H9 (cell line): ENCODE data around the gene GEN1. TPM values are rescaled to one million over a fixed set of nuclear protein-coding genes. Genes with fewer than 3 reads are reported as not detected.
A peak's percentile ranks its signal among the peaks of the same experiment; 100 is the strongest.

ENCODE experiments used
- DNase-seq: peaks from one replicate; pipeline ENCODE4 v3.0.0-alpha.2; 2017
- H2AFZ ChIP-seq: one replicate; pipeline ENCODE4 v1.6.1; 2013; ENCODE audit warnings: mild to moderate bottlenecking, low read length, control low read depth, moderate library complexity
- H2AK5ac ChIP-seq: 2 replicates; pipeline ENCODE4 v1.6.1; 2013; ENCODE audit warnings: low read length, control low read depth, mixed read lengths; ENCODE audit not compliant: insufficient read length
- H2BK120ac ChIP-seq: one replicate; pipeline ENCODE4 v1.6.1; 2013; ENCODE audit warnings: low read depth, mild to moderate bottlenecking, low read length, control low read depth, inconsistent platforms; ENCODE audit not compliant: poor library complexity, severe bottlenecking
- H2BK12ac ChIP-seq: 2 replicates; pipeline ENCODE4 v1.6.1; 2013; ENCODE audit warnings: low read length, control low read depth, mixed read lengths, low read depth; ENCODE audit not compliant: insufficient read length
- H2BK15ac ChIP-seq: 2 replicates; pipeline ENCODE4 v1.6.1; 2013; ENCODE audit warnings: low read depth, low read length, control low read depth
- H2BK20ac ChIP-seq: one replicate; pipeline ENCODE4 v1.6.1; 2013; ENCODE audit warnings: low read depth, mild to moderate bottlenecking, low read length, control low read depth, inconsistent platforms; ENCODE audit not compliant: poor library complexity, severe bottlenecking
- H2BK5ac ChIP-seq: 2 replicates; pipeline ENCODE4 v1.6.1; 2013; ENCODE audit warnings: low read length, control low read depth, mixed read lengths; ENCODE audit not compliant: insufficient read length
- H3K14ac ChIP-seq: 2 replicates; pipeline ENCODE4 v1.6.1; 2013; ENCODE audit warnings: low read length, control low read depth; ENCODE audit not compliant: insufficient read depth
- H3K18ac ChIP-seq: 2 replicates; pipeline ENCODE4 v1.6.1; 2013; ENCODE audit warnings: low read depth, mild to moderate bottlenecking, mixed read lengths, low read length, control low read depth; ENCODE audit not compliant: insufficient read length
- H3K23ac ChIP-seq: 2 replicates; pipeline ENCODE4 v1.6.1; 2013; ENCODE audit warnings: low read length, control low read depth, mixed read lengths, low read depth; ENCODE audit not compliant: insufficient read length
- H3K23me2 ChIP-seq: 2 replicates; pipeline ENCODE4 v1.6.1; 2013; ENCODE audit warnings: low read depth, mild to moderate bottlenecking, mixed read lengths, low read length, control low read depth; ENCODE audit not compliant: insufficient read length, poor library complexity, severe bottlenecking
- H3K27ac ChIP-seq: 2 replicates; pipeline ENCODE4 v1.5.1; 2013; ENCODE audit warnings: low read length, control low read depth, mixed read lengths, low read depth; ENCODE audit not compliant: insufficient read length
- H3K27me3 ChIP-seq: 2 replicates; pipeline ENCODE4 v1.6.1; 2013; ENCODE audit warnings: low read length, control low read depth, inconsistent platforms; ENCODE audit not compliant: insufficient read depth
- H3K4ac ChIP-seq: 2 replicates; pipeline ENCODE4 v1.6.1; 2013; ENCODE audit warnings: low read depth, mild to moderate bottlenecking, control low read depth, inconsistent platforms, low read length, moderate library complexity
- H3K4me1 ChIP-seq: 2 replicates; pipeline ENCODE4 v1.6.1; 2013; ENCODE audit warnings: low read length, control low read depth, inconsistent platforms; ENCODE audit not compliant: insufficient read depth
- H3K4me2 ChIP-seq: 2 replicates; pipeline ENCODE4 v1.6.1; 2013; ENCODE audit warnings: low read length, control low read depth, mixed read lengths; ENCODE audit not compliant: insufficient read length, insufficient read depth
- H3K56ac ChIP-seq: 2 replicates; pipeline ENCODE4 v1.6.1; 2013; ENCODE audit warnings: low read depth, mild to moderate bottlenecking, mixed read lengths, low read length, control low read depth; ENCODE audit not compliant: insufficient read length
- H3K79me1 ChIP-seq: 2 replicates; pipeline ENCODE4 v1.6.1; 2013; ENCODE audit warnings: low read depth, mild to moderate bottlenecking, moderate library complexity, low read length, control low read depth, inconsistent platforms; ENCODE audit not compliant: insufficient read depth, poor library complexity, severe bottlenecking
- H3K79me2 ChIP-seq: 2 replicates; pipeline ENCODE4 v1.6.1; 2013; ENCODE audit warnings: low read length, control low read depth, inconsistent platforms; ENCODE audit not compliant: insufficient read depth
- H3K9ac ChIP-seq: 2 replicates; pipeline ENCODE4 v1.6.1; 2013; ENCODE audit warnings: low read length, control low read depth, mixed read lengths; ENCODE audit not compliant: insufficient read length; ENCODE audit errors: extremely low read depth
- H3K9me3 ChIP-seq: one replicate; pipeline ENCODE4 v1.6.1; 2013; ENCODE audit warnings: low read depth, low read length, inconsistent platforms; ENCODE audit not compliant: control insufficient read depth
- H3T11ph ChIP-seq: one replicate; pipeline ENCODE4 v1.6.1; 2013; ENCODE audit warnings: mild to moderate bottlenecking, low read length, control low read depth, inconsistent platforms
- H4K20me1 ChIP-seq: one replicate; pipeline ENCODE4 v1.6.1; 2013; ENCODE audit not compliant: control insufficient read depth, insufficient read length, insufficient read depth
- H4K5ac ChIP-seq: 2 replicates; pipeline ENCODE4 v1.6.1; 2013; ENCODE audit warnings: low read depth, mild to moderate bottlenecking, mixed read lengths, low read length, control low read depth; ENCODE audit not compliant: insufficient read length
- H4K8ac ChIP-seq: replicated peaks from 2 replicates; pipeline ENCODE4 v1.6.1; 2013; ENCODE audit warnings: low read length, control low read depth, mixed read lengths, low read depth; ENCODE audit not compliant: insufficient read length
- H4K91ac ChIP-seq: 2 replicates; pipeline ENCODE4 v1.6.1; 2013; ENCODE audit warnings: low read depth, mild to moderate bottlenecking, moderate library complexity, mixed read lengths, low read length, control low read depth; ENCODE audit not compliant: insufficient read length
- H3K27ac Mint-ChIP-seq, 3 experiments: 2 replicates in 2 of 3; 3 replicates in 1 of 3; pipeline ENCODE4 v1.8.0; 2020 to 2021; ENCODE audit warnings: mixed read lengths in 3 of 3, mild to moderate bottlenecking in 1 of 3, moderate library complexity in 1 of 3
- H3K27me3 Mint-ChIP-seq: 2 replicates; pipeline ENCODE4 v1.8.0; 2021; ENCODE audit warnings: low read depth, mild to moderate bottlenecking, moderate library complexity, mixed read lengths
- H3K36me3 Mint-ChIP-seq, 3 experiments: 2 replicates in 2 of 3; 3 replicates in 1 of 3; pipeline ENCODE4 v1.8.0; 2020 to 2021; ENCODE audit warnings: low read depth in 3 of 3, mixed read lengths in 3 of 3; ENCODE audit not compliant: insufficient read depth in 1 of 3
- H3K4me1 Mint-ChIP-seq, 2 experiments: 2 replicates each; pipeline ENCODE4 v1.8.0; 2020; ENCODE audit warnings: mixed read lengths in 2 of 2
- H3K4me3 Mint-ChIP-seq, 2 experiments: 2 replicates in 1 of 2; 3 replicates in 1 of 2; pipeline ENCODE4 v1.8.0; 2020 to 2021; ENCODE audit warnings: mild to moderate bottlenecking in 2 of 2, mixed read lengths in 2 of 2, moderate library complexity in 1 of 2
- H3K9me3 Mint-ChIP-seq, 2 experiments: 2 replicates in 1 of 2; 3 replicates in 1 of 2; pipeline ENCODE4 v1.8.0; 2020; ENCODE audit warnings: mild to moderate bottlenecking in 2 of 2, mixed read lengths in 2 of 2, moderate library complexity in 1 of 2
- CTCF ChIP-seq: fragments of 200-600 bp; sonication (generic); conservative IDR thresholded peaks from 3 replicates; pipeline ENCODE4 v1.8.0; 2021; ENCODE audit warnings: antibody characterized with exemption, mild to moderate bottlenecking
- WGBS: extraction: QIAGEN DNeasy Blood & Tissue Kit; methylation state at CpG from one replicate; pipeline ENCODE4 v1.1.7; 2013; ENCODE audit warnings: missing lambda C conversion rate, low lambda C conversion rate, mixed read lengths; ENCODE audit not compliant: insufficient read length; ENCODE audit errors: extremely low coverage; 5-methylcytosine and 5-hydroxymethylcytosine counted together
- total RNA-seq: library from RNA; stranded (reverse); gene quantifications from 2 replicates; pipeline ENCODE4 v1.2.1, GENCODE V29; 2021

Gene GEN1
- total RNA-seq, 1 experiment from 2014 or later, result 28.1 TPM

GRCh38 chr2:17754773-17755425, 961 bp downstream of the GEN1 start:
- Mint-ChIP-seq H3K4me1 (peaks cover 26 to 33% of the 10 kb centered on the region in 2 experiments), H3K9me3 (no peaks in the 10 kb centered on the region), H3K4me3 (peak overlapping the region; percentile 88 to 96), H3K27ac (peak overlapping the region; percentile 69 to 99 (median 98)), H3K27me3 (no peaks in the 10 kb centered on the region), H3K36me3 (peaks cover 0 to 1% (median 0%) of the 10 kb centered on the region in 3 experiments; a peak in 3 of 7 replicates)
- Histone ChIP-seq H2BK120ac (no peak overlapping the region), H3K9me3 (no peaks in the 10 kb centered on the region), H2BK12ac (no peak overlapping the region), H3K23me2 (peaks cover 5% of the 10 kb centered on the region), H3K27me3 (no peaks in the 10 kb centered on the region), H2AK5ac (no peak overlapping the region), H4K8ac (no peak overlapping the region), H2BK5ac (no peak overlapping the region), H3K4me1 (no peaks in the 10 kb centered on the region; the same call in 1 of the 2 replicates), H3K4me2 (peak overlapping the region; percentile 97), H2BK15ac (no peak overlapping the region), H4K5ac (no peak overlapping the region), H2AFZ (no peak overlapping the region), H4K91ac (no peak overlapping the region), H3K79me1 (no peaks in the 10 kb centered on the region), H3K9ac (peak overlapping the region; percentile 81), H2BK20ac (no peak overlapping the region), H3T11ph (no peak overlapping the region), H3K23ac (no peak overlapping the region), H3K27ac (no peak overlapping the region), H3K4ac (no peak overlapping the region), H3K18ac (peak overlapping the region; percentile 56), H4K20me1 (no peaks in the 10 kb centered on the region), H3K56ac (no peak overlapping the region), H3K14ac (no peak overlapping the region), H3K79me2 (peaks cover 19% of the 10 kb centered on the region; the same call in 1 of the 2 replicates)
- no peak for DNase-seq
- WGBS, result no CpG with 5 or more reads among the region's 8 CpGs
- TF ChIP-seq CTCF, result no peak
